Prostate gland (tissue), 2 donors: ENCODE data around the gene PNMA6A.

Source experiments
- CTCF ChIP-seq, 4 experiments: fragments of 200-600 bp in 2 of 4; fragments of 450-650 bp in 2 of 4; sonication (generic) in 2 of 4; IDR thresholded peaks; 1 replicate in 3 of 4; 2 replicates in 1 of 4; pipeline ENCODE4 v1.5.1; 2016 to 2019; ENCODE audit warnings: antibody characterized with exemption in 4 of 4, mild to moderate bottlenecking in 2 of 4, moderate library complexity in 2 of 4
- POLR2A ChIP-seq: fragments of 450-650 bp; IDR thresholded peaks from one replicate; pipeline ENCODE4 v1.6.1; 2016; ENCODE audit warnings: antibody characterized with exemption, mild to moderate bottlenecking

- TF ChIP-seq CTCF (IDR thresholded peaks at IDR 0.05) (peak; percentile 47 to 89 (median 72)), POLR2A (no peak)
Observed at GRCh38 chrX:153032397-153033118, 39.7 kb upstream of the PNMA6A start.
